HG03469 (cell line): ENCODE results near the gene DNAAF1.
"Not testable (repeated sequence)": the region's sequence is repeated elsewhere in the genome, so short reads cannot be mapped to it uniquely, and the experiment has no call there.

Experiments used
- ATAC-seq: cut with Tn5 transposase; IDR thresholded peaks from one replicate; pipeline ENCODE4 v1.9.1; 2021; ENCODE audit warnings: mild to moderate bottlenecking, moderate library complexity, moderate number of reproducible peaks; ENCODE audit not compliant: unreplicated experiment

DNAAF1 gene

GRCh38 chr16:84205123-84205522 lies 60.0 kb downstream of the DNAAF1 start:
- not testable (repeated sequence) for ATAC-seq

- no peak for ATAC-seq
Measured at GRCh38 chr16:84205976-84206691, 61.0 kb downstream of the DNAAF1 start.

GRCh38 chr16:84207251-84207650 lies 62.1 kb downstream of the DNAAF1 start:
- ATAC-seq, result no peak

DNA sequence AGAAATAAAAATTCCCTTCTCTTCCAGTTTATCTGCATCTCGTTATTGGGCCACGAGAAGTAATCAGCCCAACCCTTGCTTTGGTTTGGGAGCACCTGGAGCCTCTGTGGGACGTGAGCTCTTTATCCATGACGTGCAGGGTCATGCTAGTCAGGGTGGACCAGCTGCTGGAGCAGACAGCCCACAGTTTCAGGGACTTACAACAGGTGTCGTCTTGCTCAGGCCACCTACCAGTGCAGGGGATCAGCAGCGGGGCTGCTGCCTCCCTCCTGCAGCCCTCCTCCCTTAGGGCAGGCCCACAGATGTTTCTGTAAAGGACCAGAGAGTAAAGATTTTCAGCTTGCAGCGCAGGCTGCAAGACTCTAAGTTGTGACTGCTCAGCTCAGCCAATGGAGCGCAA lies 62.8 kb downstream of the DNAAF1 start:
- no peak for ATAC-seq

DNA sequence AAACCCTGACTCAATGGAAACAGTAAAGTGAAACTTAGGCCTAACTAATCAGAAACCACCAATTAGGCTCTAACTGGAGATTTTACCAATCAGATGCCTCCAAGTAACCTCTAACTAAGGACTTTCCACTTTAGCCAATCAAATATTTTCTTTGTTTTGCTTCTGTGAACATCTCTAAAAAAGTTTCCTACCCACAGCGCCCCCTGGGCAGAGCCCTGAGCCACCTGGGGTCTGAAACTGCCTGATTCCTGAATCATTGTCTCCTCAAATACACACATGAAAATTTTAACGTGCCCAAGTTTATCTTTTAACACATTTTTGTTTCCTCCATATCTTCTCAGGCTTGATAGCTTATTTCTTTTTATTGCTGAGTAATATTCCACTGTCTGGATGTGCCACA lies 64.9 kb downstream of the DNAAF1 start:
- no peak for ATAC-seq

DNA sequence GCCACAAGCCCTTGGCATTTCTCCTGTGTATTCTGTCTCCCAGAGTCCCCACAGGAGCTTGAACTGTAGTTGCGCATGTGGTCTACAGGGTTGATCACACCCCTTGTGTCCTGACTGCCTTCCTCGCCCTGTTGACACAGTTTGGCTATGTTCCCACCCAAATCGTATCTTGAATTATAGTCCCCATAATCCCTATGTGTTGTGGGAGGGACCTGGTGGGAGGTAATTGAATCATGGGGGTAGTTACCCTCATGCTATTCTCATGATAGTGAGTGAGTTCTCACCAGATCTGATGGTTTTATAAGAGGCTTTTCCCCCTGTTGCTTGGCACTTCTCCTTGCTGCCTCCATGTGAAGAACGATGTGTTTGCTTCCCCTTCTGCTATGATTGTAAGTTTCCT lies 67.0 kb downstream of the DNAAF1 start:
- ATAC-seq, result no peak

DNA sequence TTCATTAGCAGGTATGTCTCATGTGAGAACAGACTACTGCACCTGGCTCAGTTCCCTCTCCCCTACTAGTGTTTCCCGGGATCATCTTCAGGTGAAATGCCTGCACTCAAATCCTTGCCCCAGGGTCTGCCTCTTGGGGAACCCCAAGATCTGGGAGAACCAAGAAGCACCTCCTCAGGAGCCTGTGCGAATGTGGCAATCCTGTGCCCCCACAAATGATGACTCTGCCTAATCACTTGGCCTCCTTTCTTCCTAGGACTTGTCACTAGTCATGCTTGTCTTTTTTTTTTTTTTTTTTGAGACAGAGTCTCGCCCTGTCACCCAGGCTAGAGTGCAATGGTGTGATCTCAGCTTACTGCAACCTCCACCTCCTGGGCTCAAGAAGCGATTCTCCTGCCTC lies 67.5 kb downstream of the DNAAF1 start:
- no peak for ATAC-seq

DNA sequence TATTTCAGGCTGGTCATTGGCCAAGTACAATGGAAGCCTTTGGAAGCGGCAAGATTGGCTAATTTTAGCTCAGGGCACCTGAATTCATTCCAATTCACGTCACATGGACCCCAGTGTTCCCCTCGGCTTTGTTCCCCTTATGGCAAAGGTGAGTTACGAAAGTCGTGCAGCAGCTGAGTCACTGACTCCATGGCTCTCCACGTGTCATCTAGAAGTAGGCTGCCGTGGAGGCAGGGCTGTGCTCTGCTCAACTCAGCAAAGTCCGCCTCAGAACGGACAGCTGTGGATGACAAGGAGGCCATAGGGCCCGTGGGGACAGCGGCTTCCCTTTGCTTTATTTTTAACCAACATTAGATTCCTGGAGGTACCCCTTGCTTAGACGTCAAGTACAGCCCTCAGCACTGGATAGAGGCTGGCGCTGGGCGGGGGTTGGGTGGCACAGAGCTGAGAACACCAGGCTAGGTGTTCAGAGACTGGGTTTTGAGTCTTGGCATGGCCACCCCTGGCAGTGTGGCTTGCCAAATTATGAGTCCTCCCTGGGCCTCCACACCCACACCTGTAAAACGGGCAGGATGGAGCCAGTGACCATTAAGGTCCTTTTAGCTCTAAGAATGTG lies 69.5 kb downstream of the DNAAF1 start:
- ATAC-seq, result no peak

- ATAC-seq, result no peak
Measured at GRCh38 chr16:84215531-84215930, 70.4 kb downstream of the DNAAF1 start.

DNA sequence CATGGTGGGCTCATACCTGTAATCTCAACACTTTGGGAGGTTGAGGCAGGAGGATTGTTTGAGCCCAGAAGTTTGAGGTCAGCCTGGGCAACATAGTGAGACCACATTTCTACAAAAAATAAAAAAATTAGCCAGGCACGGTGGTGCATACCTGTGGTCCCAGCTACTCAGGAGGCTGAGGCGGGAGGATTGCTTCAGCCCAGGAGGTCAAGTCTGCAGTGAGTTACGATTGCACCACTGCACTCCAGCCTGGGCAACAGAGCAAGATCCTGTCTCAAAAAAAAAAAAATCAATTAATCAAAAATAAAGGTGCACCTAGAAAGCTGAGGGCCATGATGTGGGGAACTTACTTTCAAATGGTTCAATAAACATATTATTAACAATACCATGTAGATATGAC lies 71.0 kb downstream of the DNAAF1 start:
- ATAC-seq, result not testable (repeated sequence)

GRCh38 chr16:84218176-84218823 lies 73.2 kb downstream of the DNAAF1 start:
- ATAC-seq, result no peak

DNA sequence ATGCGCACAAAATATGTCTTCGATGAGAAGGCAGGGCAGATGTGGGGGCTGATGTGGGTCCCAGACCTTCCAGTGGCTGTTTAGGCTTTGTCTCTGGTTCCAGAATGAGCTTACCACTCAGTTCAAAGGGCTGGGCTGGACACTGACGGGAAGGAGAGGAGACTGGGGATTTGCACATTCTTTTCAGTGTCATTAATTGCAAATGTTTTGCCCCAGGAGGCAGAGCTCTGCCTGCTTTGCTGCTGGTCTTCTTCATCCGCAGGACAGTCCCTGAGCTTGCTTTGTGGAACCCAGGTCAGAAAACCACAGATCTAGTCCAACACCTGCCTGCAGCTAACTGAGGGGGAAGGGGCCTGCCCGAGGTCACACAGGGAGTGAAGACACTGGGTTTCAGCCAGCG lies 73.8 kb downstream of the DNAAF1 start:
- no peak for ATAC-seq

DNA sequence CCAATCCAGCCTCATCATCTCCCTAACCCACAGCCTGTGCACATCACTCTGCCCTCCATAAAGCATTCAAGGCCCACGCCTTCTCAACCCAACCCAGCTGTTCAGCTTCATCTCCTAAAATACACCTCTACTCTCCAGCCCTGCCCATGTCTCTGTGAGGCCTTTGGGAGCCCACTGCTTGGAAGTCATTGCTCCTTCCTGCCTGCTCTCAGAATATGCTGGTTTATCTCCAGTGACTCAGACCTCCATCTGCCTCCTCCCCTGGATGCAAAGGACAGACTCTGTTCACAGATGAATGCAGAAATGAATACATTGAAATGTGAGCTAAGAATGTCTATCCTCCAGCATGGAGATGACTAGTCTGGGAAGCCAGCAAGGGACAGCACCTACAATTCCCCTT lies 75.7 kb downstream of the DNAAF1 start:
- no peak for ATAC-seq

DNA sequence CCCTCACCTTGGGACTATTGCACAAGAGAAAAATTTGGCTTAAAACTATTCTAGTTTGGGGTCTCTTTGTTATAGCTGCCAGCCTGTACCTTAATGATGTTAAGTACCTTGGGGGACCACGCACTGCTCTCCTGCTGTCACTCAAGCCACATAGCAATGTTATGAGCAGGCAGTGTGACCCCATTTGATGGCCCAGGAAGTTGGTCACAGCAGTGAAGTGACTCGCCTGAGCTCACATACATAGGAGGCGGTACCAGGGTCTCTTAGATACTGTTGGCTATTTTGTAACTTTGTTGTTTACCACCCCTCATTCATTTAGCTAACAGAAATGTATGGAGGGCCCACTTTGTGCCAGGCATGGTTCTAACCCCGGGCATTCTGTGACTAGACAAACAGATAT lies 78.3 kb downstream of the DNAAF1 start:
- no peak for ATAC-seq

DNA sequence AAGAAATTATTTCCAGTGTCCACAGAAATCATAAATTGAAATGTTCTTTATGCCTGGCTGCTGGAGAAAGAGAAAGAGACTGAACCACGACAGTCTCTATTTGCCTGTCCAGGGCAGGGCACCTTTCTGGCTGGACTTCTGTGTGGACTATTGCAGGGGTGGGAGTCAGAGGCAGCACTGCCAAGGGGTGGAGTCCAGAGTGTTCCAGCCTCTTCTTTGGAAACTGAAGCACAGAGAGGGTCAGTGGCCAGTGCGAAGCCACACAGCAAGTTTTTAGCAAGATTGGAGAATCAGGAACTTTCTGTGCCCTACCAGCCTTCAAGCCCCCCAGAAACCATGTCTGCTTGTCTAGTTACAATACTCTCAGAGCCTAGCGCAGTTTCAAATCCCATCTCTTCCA lies 79.4 kb downstream of the DNAAF1 start:
- no peak for ATAC-seq

- ATAC-seq, result no peak
Measured at GRCh38 chr16:84225126-84225525, 80.0 kb downstream of the DNAAF1 start.

- ATAC-seq, result no peak
Measured at GRCh38 chr16:84225571-84225970, 80.5 kb downstream of the DNAAF1 start.

DNA sequence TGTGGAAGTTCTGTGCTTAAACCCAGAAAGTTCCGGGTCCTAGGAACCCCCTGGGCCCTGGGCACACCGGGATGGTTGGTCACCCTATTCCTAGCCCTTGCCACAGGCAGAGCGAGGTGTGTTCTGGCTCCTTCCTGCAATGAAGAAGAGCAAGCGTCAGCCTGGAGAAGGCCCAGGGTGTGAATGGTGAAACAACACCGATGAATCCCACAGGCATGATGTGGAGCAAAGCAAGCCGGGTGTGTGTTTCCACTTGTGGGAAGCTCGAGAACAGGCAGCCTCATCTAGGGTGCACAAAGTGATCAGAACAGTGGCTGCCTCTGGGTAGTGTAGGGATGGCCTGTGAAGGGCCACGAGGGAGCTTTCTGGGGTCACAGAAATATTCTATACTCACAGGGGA lies 80.9 kb downstream of the DNAAF1 start:
- ATAC-seq, result no peak
